ENCODE results near the gene CPXM1. TPM values are rescaled to one million over a fixed set of nuclear protein-coding genes. Genes with fewer than 3 reads are reported as not detected.

CPXM1 gene
- total RNA-seq, 1 experiment from 2014 or later = 0.42 TPM

DNA sequence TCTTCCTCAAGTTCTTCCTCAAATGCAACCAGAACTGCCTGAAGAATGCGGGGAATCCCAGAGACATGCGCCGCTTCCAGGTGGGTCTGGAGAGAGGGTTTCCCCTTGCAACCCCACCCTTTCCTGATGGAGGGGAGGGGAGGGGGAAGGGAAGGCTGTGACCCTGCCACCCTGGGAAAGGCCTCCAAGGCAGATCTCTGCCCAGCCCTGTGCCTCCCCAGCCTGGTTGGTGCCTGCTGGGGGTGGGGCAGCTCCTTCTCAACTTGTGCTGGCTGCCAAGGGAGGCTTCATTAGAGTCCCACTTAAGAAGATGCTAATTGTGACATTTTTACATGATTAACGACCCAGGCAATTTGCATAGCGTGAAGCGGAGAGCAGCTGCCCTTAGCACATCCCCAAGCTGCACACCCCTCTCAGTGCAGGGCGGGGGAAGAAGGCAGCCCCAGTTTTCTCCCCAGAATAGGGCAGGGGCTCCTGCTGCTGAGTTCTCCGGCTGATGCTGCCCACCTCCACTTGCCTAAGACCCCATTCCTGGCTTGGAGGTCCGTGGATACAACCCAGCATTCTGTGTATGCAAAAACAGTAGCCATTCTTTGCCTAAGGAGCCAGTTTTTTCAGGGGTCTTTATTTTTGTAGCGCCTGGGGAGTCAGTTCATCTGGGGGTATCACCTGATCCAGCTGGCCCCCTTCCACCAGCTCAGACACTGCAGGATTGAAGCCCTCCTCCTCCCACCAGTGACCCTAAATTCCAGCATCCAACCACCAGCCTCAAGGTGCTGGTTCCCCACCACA lies 51.7 kb downstream of the CPXM1 start:
- no peak for DNase-seq (ENCODE audit: low read depth)

- DNase-seq (ENCODE audit: low read depth) = no peak
Observed at GRCh38 chr20:2747676-2748235, 52.7 kb downstream of the CPXM1 start.

- DNase-seq (ENCODE audit: low read depth) = no peak
Observed at GRCh38 chr20:2746636-2747265, 53.7 kb downstream of the CPXM1 start.

DNA sequence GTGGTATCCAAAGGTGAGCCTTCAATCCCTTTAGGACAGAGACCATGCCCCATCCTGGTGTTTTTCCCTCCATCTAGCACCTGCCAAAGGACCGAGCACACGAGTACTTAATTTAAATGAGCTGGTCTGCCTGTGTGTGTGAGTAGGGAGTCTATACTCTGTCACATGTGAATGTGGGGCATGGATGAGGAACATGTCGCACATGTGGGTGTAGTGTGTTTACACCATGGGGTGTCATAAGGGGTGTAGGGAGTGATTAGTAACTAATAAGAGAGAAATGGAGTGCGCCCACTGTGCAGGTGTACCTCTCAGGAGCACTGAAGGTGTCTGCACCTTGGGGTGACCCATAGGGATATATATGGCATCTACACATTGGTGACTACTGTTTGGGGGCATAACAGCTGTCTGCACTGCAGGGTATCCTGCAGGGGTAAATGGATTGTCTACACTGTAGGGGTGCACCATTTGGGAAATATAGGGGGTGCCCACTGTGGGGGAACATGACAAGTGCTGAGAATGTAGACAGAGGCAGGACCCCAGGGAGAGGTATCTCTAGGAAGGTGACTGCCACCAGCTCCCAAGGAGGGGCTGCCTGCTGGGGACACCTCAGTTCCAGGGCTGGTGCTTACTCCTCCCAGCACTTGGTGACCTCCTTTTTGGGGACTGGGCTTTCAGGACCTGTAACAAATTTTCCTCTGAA lies 54.3 kb downstream of the CPXM1 start:
- no peak for DNase-seq (ENCODE audit: low read depth)

DNA sequence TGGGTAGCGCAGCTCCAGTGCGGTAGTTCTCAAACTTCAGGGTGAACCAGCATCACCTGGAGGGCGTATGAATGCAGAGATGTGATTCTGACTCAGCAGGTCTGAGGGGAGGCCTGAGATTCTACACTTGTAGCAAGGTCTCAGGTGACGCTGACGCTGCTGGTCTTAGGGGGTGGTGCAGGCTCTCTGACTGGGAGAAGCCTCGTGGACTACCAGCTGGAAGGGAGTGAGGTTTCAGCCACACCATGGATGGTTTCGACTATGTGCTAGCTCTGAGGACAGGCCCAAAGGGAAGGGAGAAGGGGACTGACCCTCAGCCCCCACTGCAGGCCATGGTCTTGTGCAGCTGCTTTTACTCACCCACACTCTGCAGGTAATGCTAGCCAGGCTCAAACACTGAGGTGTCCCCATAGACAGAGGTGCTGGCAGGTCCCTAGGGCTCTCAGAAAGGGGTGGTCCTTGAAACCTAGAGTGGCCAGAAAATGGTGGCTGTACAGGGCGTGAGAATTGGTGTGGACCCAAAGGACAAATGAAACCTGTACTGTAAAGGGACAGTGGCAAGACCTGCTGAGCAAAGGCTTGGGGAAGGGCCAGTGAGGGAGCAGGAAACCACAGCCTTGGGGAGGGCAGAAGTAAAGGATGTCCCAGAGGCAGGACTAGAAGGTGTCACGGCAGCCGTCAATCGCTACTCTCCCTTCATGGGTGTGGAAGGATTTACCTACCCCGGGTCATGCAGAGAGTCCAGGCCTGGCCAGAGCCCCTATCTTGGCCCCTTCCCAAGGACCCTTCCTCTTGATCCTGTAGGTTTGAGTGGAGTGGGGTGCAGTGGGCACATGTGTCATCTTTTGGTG lies 55.1 kb downstream of the CPXM1 start:
- no peak for DNase-seq (ENCODE audit: low read depth)

Other genes with a start within 250 kb of the CPXM1 start
- 120 and 163 TPM in 2 replicates for gene NOP56, start 148.0 kb downstream of the CPXM1 start, total RNA-seq (2014; rRNA removed; shearing (Covaris generic))
- 206 and 210 TPM in 2 replicates for gene IDH3B, start 136.4 kb downstream of the CPXM1 start, total RNA-seq (2014; rRNA removed; shearing (Covaris generic))
- 1.1 and 1.5 TPM in 2 replicates for gene EBF4, start 107.8 kb downstream of the CPXM1 start, total RNA-seq (2014; rRNA removed; shearing (Covaris generic))
- not detected in 2 replicates for gene C20orf141, start 14.4 kb upstream of the CPXM1 start, total RNA-seq (2014; rRNA removed; shearing (Covaris generic))
- not detected in 2 replicates for gene TMEM239, start 15.7 kb upstream of the CPXM1 start, total RNA-seq (2014; rRNA removed; shearing (Covaris generic))
- 15.6 and 38.5 TPM in 2 replicates for gene PCED1A, start 40.0 kb upstream of the CPXM1 start, total RNA-seq (2014; rRNA removed; shearing (Covaris generic))
- gene VPS16, start 40.1 kb upstream of the CPXM1 start, total RNA-seq (2014; rRNA removed; shearing (Covaris generic)) = 42.4 and 56.7 TPM in 2 replicates
- gene PTPRA, start 72.9 kb upstream of the CPXM1 start, total RNA-seq (2014; rRNA removed; shearing (Covaris generic)) = 50.2 and 55.2 TPM in 2 replicates
- gene GNRH2, start 243.0 kb upstream of the CPXM1 start, total RNA-seq (2014; rRNA removed; shearing (Covaris generic)) = not detected in 2 replicates
- 82.8 and 98.3 TPM in 2 replicates for gene MRPS26, start 245.4 kb upstream of the CPXM1 start, total RNA-seq (2014; rRNA removed; shearing (Covaris generic))